Thoracic aorta (tissue), 2 donors: ENCODE results near the gene KIF16B. TPM values are rescaled to one million over a fixed set of nuclear protein-coding genes. Genes with fewer than 3 reads are reported as not detected.

Source experiments
- ATAC-seq: fragments of 150-250 bp; one replicate; pipeline ENCODE4 v1.8.0; 2017; ENCODE audit warnings: low read depth; ENCODE audit not compliant: insufficient number of reproducible peaks, low FRiP score
- DNase-seq: peaks from one replicate; pipeline ENCODE4 v3.0.0-alpha.2; 2020; ENCODE audit warnings: low spot score
- H3K27ac ChIP-seq, 2 donors: fragments of 200-600 bp; sonication (generic); 1 replicate in 1 of 2; 2 replicates in 1 of 2; pipeline ENCODE4 v1.5.1; 2016; ENCODE audit warnings: mild to moderate bottlenecking in 2 of 2, moderate library complexity in 2 of 2
- H3K27me3 ChIP-seq: fragments of 200-600 bp; sonication (generic); replicated peaks from 2 replicates; pipeline ENCODE4 v1.6.0; 2016; ENCODE audit warnings: mild to moderate bottlenecking; ENCODE audit not compliant: insufficient read depth
- H3K36me3 ChIP-seq: fragments of 200-600 bp; sonication (generic); one replicate; pipeline ENCODE4 v1.5.1; 2016
- H3K4me1 ChIP-seq, 2 donors: fragments of 200-600 bp; sonication (generic); 1 replicate in 1 of 2; 2 replicates in 1 of 2; pipeline versions ENCODE4 v1.5.1 to v1.6.0; 2016; ENCODE audit warnings: low read depth in 2 of 2, mild to moderate bottlenecking in 1 of 2; ENCODE audit not compliant: control insufficient read depth in 1 of 2
- H3K4me3 ChIP-seq: fragments of 200-600 bp; sonication (generic); 2 replicates; pipeline ENCODE4 v1.5.1; 2016; ENCODE audit warnings: mild to moderate bottlenecking
- H3K9me3 ChIP-seq: fragments of 200-600 bp; sonication (generic); 2 replicates; pipeline ENCODE4 v1.5.1; 2016
- total RNA-seq, 2 donors: library from RNA; depleted of rRNA; stranded (reverse); fragments of >200 nt; gene quantifications; one replicate each; pipeline versions ENCODE4 v1.1.0 to v1.2.3, GENCODE V29; 2016
- TF ChIP-seq, protein P1 (sequence below): fragments of 200-600 bp; sonication (generic); IDR thresholded peaks from one replicate; pipeline ENCODE4 v1.5.1; 2019; ENCODE audit warnings: antibody characterized with exemption

The KIF16B gene
- total RNA-seq, 2 donors from 2014 or later, result 16.5 to 21.3 TPM

GRCh38 chr20:16539280-16540021 is 33.8 kb downstream of the KIF16B start:
- peaks cover 0 to 22% of the 10 kb centered on the region in 2 donors for H3K4me1 ChIP-seq
- H3K36me3 ChIP-seq, result no peaks in the 10 kb centered on the region
- TF ChIP-seq, protein P1, sequence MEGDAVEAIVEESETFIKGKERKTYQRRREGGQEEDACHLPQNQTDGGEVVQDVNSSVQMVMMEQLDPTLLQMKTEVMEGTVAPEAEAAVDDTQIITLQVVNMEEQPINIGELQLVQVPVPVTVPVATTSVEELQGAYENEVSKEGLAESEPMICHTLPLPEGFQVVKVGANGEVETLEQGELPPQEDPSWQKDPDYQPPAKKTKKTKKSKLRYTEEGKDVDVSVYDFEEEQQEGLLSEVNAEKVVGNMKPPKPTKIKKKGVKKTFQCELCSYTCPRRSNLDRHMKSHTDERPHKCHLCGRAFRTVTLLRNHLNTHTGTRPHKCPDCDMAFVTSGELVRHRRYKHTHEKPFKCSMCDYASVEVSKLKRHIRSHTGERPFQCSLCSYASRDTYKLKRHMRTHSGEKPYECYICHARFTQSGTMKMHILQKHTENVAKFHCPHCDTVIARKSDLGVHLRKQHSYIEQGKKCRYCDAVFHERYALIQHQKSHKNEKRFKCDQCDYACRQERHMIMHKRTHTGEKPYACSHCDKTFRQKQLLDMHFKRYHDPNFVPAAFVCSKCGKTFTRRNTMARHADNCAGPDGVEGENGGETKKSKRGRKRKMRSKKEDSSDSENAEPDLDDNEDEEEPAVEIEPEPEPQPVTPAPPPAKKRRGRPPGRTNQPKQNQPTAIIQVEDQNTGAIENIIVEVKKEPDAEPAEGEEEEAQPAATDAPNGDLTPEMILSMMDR, result no peak
- H3K27me3 ChIP-seq, result no peaks in the 10 kb centered on the region
- no peak overlapping the region for H3K4me3 ChIP-seq
- H3K9me3 ChIP-seq, result no peaks in the 10 kb centered on the region
- DNase-seq (no peak), ATAC-seq (no peak)
- no peak overlapping the region for H3K27ac ChIP-seq

GRCh38 chr20:16538779-16539178 is 34.5 kb downstream of the KIF16B start:
- Histone ChIP-seq H3K4me1 (peaks cover 0 to 22% of the 10 kb centered on the region in 2 donors), H3K9me3 (no peaks in the 10 kb centered on the region), H3K27me3 (no peaks in the 10 kb centered on the region), H3K27ac (no peak overlapping the region), H3K4me3 (no peak overlapping the region), H3K36me3 (no peaks in the 10 kb centered on the region)
- DNase-seq (no peak), ATAC-seq (no peak)
- TF ChIP-seq, protein P1, result no peak

- DNase-seq (no peak), ATAC-seq (no peak)
- Histone ChIP-seq H3K27me3 (no peaks in the 10 kb centered on the region), H3K9me3 (no peaks in the 10 kb centered on the region), H3K27ac (no peak overlapping the region), H3K4me1 (peaks cover 0 to 22% of the 10 kb centered on the region in 2 donors), H3K4me3 (no peak overlapping the region), H3K36me3 (no peaks in the 10 kb centered on the region)
- TF ChIP-seq, protein P1, result no peak
These were observed 35.3 kb downstream of the KIF16B start for GRCh38 chr20:16537918-16538317.

GRCh38 chr20:16537025-16537665 is 36.1 kb downstream of the KIF16B start:
- Histone ChIP-seq H3K27me3 (no peaks in the 10 kb centered on the region), H3K4me1 (peaks cover 0 to 18% of the 10 kb centered on the region in 2 donors), H3K9me3 (no peaks in the 10 kb centered on the region), H3K4me3 (no peak overlapping the region), H3K36me3 (no peaks in the 10 kb centered on the region), H3K27ac (no peak overlapping the region)
- TF ChIP-seq, protein P1, result no peak
- ATAC-seq (no peak), DNase-seq (no peak)

- Histone ChIP-seq H3K4me1 (no peaks in the 10 kb centered on the region), H3K9me3 (no peaks in the 10 kb centered on the region), H3K36me3 (no peaks in the 10 kb centered on the region), H3K27me3 (no peaks in the 10 kb centered on the region), H3K27ac (no peak overlapping the region), H3K4me3 (no peak overlapping the region)
- ATAC-seq (no peak), DNase-seq (no peak)
- TF ChIP-seq, protein P1, result no peak
These were observed 38.0 kb downstream of the KIF16B start for GRCh38 chr20:16535277-16535676.
